Measurements from ENCODE around the gene FOXP1.

GRCh38 chr3:71114610-71115009, 468.9 kb downstream of the FOXP1 start:
- TF ChIP-seq, protein P1, sequence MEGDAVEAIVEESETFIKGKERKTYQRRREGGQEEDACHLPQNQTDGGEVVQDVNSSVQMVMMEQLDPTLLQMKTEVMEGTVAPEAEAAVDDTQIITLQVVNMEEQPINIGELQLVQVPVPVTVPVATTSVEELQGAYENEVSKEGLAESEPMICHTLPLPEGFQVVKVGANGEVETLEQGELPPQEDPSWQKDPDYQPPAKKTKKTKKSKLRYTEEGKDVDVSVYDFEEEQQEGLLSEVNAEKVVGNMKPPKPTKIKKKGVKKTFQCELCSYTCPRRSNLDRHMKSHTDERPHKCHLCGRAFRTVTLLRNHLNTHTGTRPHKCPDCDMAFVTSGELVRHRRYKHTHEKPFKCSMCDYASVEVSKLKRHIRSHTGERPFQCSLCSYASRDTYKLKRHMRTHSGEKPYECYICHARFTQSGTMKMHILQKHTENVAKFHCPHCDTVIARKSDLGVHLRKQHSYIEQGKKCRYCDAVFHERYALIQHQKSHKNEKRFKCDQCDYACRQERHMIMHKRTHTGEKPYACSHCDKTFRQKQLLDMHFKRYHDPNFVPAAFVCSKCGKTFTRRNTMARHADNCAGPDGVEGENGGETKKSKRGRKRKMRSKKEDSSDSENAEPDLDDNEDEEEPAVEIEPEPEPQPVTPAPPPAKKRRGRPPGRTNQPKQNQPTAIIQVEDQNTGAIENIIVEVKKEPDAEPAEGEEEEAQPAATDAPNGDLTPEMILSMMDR (IDR thresholded peaks at IDR 0.05), result no peak
- TF ChIP-seq POLR2A (IDR thresholded peaks at IDR 0.05) (no peak), POLR2AphosphoS5 (IDR thresholded peaks at IDR 0.05; ENCODE audit: insufficient read depth in 1 of 2, low read depth in 1 of 2) (no peak)
